Small intestine (tissue), 7 donors: Measurements from ENCODE around the gene SUCO. TPM values are rescaled to one million over a fixed set of nuclear protein-coding genes. Genes with fewer than 3 reads are reported as not detected.
"Not testable (repeated sequence)": the region's sequence is repeated elsewhere in the genome, so short reads cannot be mapped to it uniquely, and the experiment has no call there.

Experiments used
- DNase-seq, 2 donors: peaks; one replicate each; pipeline versions ENCODE4 v3.0.0 to v3.0.0-alpha.2; 2013
- FAIRE-seq: peaks from 2 replicates; lab custom pipeline; 2012; peaks lifted over from hg19 to GRCh38; lab: Jason Lieb, UNC
- H3K27ac ChIP-seq, 3 donors: one replicate each; pipeline ENCODE4 v1.5.1; 2013; ENCODE audit warnings: low read length in 2 of 3, mild to moderate bottlenecking in 2 of 3, control low read depth in 1 of 3, inconsistent platforms in 1 of 3, low read depth in 1 of 3, moderate library complexity in 1 of 3
- H3K27me3 ChIP-seq, 3 donors: one replicate each; pipeline ENCODE4 v1.6.1; 2013; ENCODE audit warnings: low read length in 3 of 3, inconsistent platforms in 1 of 3; ENCODE audit not compliant: control insufficient read depth in 3 of 3, insufficient read depth in 3 of 3
- H3K36me3 ChIP-seq, 3 donors: one replicate each; pipeline ENCODE4 v1.6.1; 2013; ENCODE audit warnings: low read length in 3 of 3, inconsistent platforms in 1 of 3, low read depth in 1 of 3, mild to moderate bottlenecking in 1 of 3, moderate library complexity in 1 of 3; ENCODE audit not compliant: control insufficient read depth in 3 of 3, insufficient read depth in 2 of 3
- H3K4me1 ChIP-seq, 3 donors: one replicate each; pipeline ENCODE4 v1.6.1; 2013; ENCODE audit warnings: low read length in 2 of 3, inconsistent platforms in 1 of 3, low read depth in 1 of 3, mild to moderate bottlenecking in 1 of 3, moderate library complexity in 1 of 3; ENCODE audit not compliant: control insufficient read depth in 3 of 3, insufficient read depth in 2 of 3
- H3K4me3 ChIP-seq, 3 donors: one replicate each; pipeline ENCODE4 v1.5.1; 2013; ENCODE audit warnings: low read length in 3 of 3, control low read depth in 1 of 3, inconsistent platforms in 1 of 3, low read depth in 1 of 3, mild to moderate bottlenecking in 1 of 3, moderate library complexity in 1 of 3
- H3K9me3 ChIP-seq, 2 donors: one replicate each; pipeline ENCODE4 v1.6.1; 2013; ENCODE audit warnings: low read depth in 1 of 2, low read length in 1 of 2; ENCODE audit not compliant: control insufficient read depth in 2 of 2, insufficient read depth in 1 of 2
- WGBS, 3 donors: extraction: QIAGEN DNeasy Blood & Tissue Kit; methylation state at CpG; one replicate each; pipeline ENCODE4 v1.1.7; 2013; 5-methylcytosine and 5-hydroxymethylcytosine counted together
- polyA plus RNA-seq, 4 donors: library from polyadenylated mRNA; stranded (reverse) in 3 of 4; unstranded in 1 of 4; fragments of 200-250 nt in 3 of 4; fragments of 120-200 nt in 1 of 4; gene quantifications; one replicate each; pipeline versions ENCODE4 v1.2.1 to v1.2.3, GENCODE V29; 2013
- donor health status: healthy with polysubstance abuse.
- donor health status: control.
- donor health status: control.
- donor health status: Bipolar disorder and iron deficiency.
- donor health status: healthy.

The SUCO gene
- polyA plus RNA-seq, 4 donors: 11.4 to 46.0 (median 12.5) TPM

DNA sequence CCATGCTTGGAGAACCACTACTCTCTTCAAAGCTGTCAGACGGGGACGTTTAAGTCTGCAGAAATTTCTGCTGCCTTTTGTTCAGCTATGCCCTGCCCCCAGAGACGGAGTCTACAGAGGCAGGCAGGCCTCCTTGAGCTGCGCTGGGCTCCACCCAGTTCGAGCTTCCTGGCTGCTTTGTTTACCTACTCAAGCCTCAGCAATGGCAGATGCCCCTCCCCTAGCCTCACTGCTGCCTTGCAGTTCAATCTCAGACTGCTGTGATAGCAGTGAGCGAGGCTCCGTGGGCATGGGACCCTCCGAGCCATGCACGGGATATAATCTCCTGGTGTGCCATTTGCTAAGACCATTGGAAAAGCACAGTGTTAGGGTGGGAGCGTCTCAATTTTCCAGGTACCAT lies 63.8 kb downstream of the SUCO start:
- DNase-seq, H3K27ac ChIP-seq, H3K27me3 ChIP-seq, FAIRE-seq, H3K4me1 ChIP-seq, H3K4me3 ChIP-seq: not testable (repeated sequence)
- Histone ChIP-seq H3K36me3 (peaks cover 4 to 15% (median 6%) of the 10 kb centered on the region in 3 donors), H3K9me3 (peaks cover 0 to 11% of the 10 kb centered on the region in 2 donors)
- 83 to 85% (median 84%) methylated on average over 9 to 10 of the region's 10 CpGs for WGBS, 3 donors

DNA sequence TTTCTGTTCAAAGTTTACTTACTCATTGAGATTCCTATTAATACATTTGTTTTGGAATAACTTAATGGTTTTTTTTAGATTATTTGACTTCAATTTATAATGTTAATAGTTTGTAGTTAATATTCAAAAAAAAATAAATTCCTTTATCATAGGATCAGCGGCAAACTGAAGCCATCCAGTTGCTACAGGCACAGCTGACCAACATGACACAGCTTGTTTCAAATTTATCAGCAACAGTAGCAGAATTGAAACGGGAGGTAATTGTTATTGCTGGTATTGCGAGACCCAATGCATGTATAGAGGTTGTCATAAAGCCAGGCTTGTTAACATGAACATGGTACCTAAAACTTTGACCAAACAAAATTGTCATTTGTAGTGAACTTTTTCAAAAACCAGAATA lies 67.0 kb downstream of the SUCO start:
- H3K4me1 ChIP-seq: no peaks in the 10 kb centered on the region
- H3K4me3 ChIP-seq: no peak overlapping the region
- no peak for FAIRE-seq
- H3K27ac ChIP-seq: no peak overlapping the region
- DNase-seq: no peak
- peaks cover 0 to 11% of the 10 kb centered on the region in 2 donors for H3K9me3 ChIP-seq
- H3K27me3 ChIP-seq: no peaks in the 10 kb centered on the region
- peaks cover 7 to 15% (median 8%) of the 10 kb centered on the region in 3 donors for H3K36me3 ChIP-seq
- 90 to 92% (median 90%) methylated on average over 3 of the region's 3 CpGs for WGBS, 3 donors

DNA sequence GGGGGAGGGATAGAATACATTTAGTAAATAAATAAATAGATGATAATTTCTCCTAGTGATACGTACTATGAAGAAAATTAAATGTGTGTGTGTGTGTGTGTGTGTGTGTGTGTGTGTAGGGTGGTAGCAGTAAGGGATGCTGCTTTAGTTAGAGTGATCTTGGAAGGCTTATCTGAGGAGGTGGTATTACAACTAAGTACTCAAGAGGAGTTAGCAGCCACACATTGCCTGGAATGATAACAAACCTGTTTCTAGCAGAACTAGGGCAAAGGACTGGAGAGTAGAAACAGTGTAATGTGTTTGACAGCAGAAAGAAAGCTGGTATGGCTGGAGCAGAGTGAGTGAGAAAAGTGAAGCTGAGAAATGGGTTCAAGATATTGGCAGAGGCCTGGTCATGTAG lies 67.7 kb downstream of the SUCO start:
- Histone ChIP-seq H3K4me3 (no peak overlapping the region), H3K27ac (no peak overlapping the region), H3K36me3 (peaks cover 7 to 15% (median 8%) of the 10 kb centered on the region in 3 donors), H3K4me1 (no peaks in the 10 kb centered on the region), H3K27me3 (no peaks in the 10 kb centered on the region), H3K9me3 (peaks cover 0 to 11% of the 10 kb centered on the region in 2 donors)
- DNase-seq: no peak
- WGBS, 3 donors: 92 to 97% (median 94%) methylated on average over 1 of the region's 1 CpG
- no peak for FAIRE-seq

DNA sequence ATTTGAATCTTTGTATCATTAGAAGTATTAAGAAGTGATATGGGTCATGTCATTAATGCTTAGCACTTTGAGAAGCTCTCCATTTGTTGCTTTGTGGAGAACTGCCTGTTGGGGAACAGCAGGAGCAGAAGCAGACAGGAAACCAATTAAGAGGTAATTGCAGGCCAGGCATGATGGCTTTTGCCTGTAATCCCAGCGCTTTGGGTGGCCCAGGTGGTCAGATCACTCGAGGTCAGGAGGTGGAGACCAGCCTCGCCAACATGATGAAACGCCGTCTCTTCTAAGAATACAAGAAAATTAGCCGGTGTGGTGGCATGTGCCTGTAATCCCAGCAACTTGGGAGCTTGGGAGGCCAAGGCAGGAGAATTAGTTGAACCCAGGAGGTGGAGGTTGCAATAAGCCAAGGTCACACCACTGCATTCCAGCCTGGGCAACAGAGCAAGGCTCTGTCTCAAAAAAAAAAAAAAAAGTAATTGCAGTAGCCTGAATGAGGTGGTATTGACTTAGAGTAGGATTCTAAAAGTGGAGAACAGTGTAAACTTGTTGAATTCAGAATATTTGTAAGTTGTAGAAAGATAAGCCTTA lies 68.2 kb downstream of the SUCO start:
- no peak overlapping the region for H3K27ac ChIP-seq
- H3K27me3 ChIP-seq: no peaks in the 10 kb centered on the region
- H3K9me3 ChIP-seq: peaks cover 0 to 10% of the 10 kb centered on the region in 2 donors
- DNase-seq: no peak
- H3K4me3 ChIP-seq: no peak overlapping the region
- H3K36me3 ChIP-seq: peaks cover 7 to 15% (median 8%) of the 10 kb centered on the region in 3 donors
- no peak for FAIRE-seq
- H3K4me1 ChIP-seq: no peaks in the 10 kb centered on the region
- 93 to 97% (median 97%) methylated on average over 6 of the region's 6 CpGs for WGBS, 3 donors

DNA sequence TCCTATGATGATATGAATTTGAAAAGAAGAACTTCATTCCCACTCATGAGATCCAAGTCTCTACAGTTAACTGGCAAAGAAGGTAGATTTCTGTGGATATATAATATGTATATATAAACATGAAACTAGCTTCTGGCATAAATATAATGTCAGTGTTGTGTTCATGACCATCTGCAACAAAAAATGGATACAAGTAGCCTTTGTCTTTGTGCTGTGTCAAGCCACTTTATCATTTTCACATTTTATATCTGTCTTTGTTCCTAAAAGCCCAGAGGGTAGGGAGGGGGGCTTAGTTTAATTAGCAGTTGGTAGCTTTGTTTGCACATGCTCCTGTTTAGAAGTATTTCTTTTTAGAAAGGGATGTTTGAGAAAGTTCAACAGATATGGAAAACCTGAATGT lies 69.8 kb downstream of the SUCO start:
- no peaks in the 10 kb centered on the region for H3K27me3 ChIP-seq
- no peaks in the 10 kb centered on the region for H3K4me1 ChIP-seq
- no peak for FAIRE-seq

DNA sequence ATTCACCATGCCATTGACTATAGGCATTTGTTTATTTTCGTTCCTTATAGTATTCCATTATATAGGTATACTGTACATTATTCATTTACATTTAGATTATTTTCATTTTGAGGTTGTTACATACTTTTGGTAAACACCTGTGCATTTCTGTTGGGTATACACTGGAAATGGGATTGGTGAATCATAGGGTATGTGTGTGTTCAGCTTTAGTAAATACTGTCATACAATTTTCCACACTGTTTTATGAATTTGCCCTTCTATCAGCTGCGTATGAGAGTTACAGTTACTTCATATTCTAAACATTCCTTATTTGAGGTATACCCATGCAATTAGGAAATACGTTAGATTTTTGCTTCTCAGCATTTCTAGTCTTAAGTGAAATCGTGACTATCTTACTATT lies 70.9 kb downstream of the SUCO start:
- no peaks in the 10 kb centered on the region for H3K9me3 ChIP-seq
- H3K27ac ChIP-seq: no peak overlapping the region
- no peak overlapping the region for H3K4me3 ChIP-seq
- H3K27me3 ChIP-seq: no peaks in the 10 kb centered on the region
- peaks cover 4 to 7% (median 4%) of the 10 kb centered on the region in 3 donors for H3K36me3 ChIP-seq
- FAIRE-seq: no peak
- no peaks in the 10 kb centered on the region for H3K4me1 ChIP-seq
- DNase-seq: no peak
- WGBS, 3 donors: 93 to 97% (median 96%) methylated on average over 4 of the region's 4 CpGs

More for the DNA sequence above, 69.8 kb downstream of the SUCO start:
- Histone ChIP-seq H3K4me3 (no peak overlapping the region), H3K27ac (no peak overlapping the region), H3K9me3 (no peaks in the 10 kb centered on the region), H3K36me3 (peaks cover 4 to 7% (median 4%) of the 10 kb centered on the region in 3 donors)
- no peak for DNase-seq

DNA sequence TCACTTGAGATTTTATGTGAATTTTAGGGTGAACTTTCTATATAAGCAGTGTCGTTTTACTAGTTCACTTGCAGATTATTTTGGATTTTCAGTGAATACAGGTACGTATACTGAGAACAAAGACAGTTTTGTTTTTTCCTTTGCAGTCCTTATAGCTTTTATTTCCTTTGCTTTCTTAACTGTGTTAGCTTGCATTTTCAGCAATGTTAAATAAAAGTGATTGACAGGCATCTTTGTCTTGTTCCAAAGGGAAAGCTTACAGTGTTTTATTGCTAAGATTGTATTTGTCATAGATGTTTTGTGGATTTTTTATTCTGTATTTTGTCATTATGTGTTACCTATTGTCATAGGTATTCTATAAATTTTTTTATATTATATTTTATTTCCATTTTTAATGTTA lies 72.7 kb downstream of the SUCO start:
- Histone ChIP-seq H3K27ac (no peak overlapping the region), H3K4me3 (no peak overlapping the region), H3K4me1 (no peaks in the 10 kb centered on the region), H3K36me3 (peaks cover 4 to 9% (median 5%) of the 10 kb centered on the region in 3 donors), H3K27me3 (no peaks in the 10 kb centered on the region), H3K9me3 (no peaks in the 10 kb centered on the region)
- FAIRE-seq (peak; percentile 30), DNase-seq (no peak)
- 88 to 100% (median 99%) methylated on average over 2 of the region's 2 CpGs for WGBS, 3 donors

DNA sequence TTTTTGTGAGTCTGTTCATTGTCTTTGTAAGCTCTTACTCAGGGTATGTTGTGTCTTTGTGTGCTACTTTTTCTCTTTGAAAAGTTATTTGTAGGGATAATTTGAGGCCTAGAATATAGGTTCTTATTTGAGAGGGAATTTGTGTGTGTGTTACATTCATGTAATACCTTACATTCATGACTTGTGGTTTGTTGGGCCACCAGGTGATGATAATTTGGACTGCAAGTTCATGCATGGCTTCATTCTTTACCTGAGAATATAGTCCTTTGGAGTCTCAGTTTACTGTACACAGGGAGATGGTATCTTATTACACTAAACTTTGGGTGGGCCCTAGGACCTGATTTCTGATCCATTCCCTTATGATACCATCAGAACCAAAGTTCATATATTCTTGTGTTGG lies 74.2 kb downstream of the SUCO start:
- no peak for FAIRE-seq
- Histone ChIP-seq H3K9me3 (no peaks in the 10 kb centered on the region), H3K4me3 (no peak overlapping the region), H3K27ac (no peak overlapping the region), H3K27me3 (no peaks in the 10 kb centered on the region), H3K36me3 (peaks cover 0 to 10% (median 3%) of the 10 kb centered on the region in 3 donors), H3K4me1 (no peaks in the 10 kb centered on the region)
- DNase-seq: no peak

DNA sequence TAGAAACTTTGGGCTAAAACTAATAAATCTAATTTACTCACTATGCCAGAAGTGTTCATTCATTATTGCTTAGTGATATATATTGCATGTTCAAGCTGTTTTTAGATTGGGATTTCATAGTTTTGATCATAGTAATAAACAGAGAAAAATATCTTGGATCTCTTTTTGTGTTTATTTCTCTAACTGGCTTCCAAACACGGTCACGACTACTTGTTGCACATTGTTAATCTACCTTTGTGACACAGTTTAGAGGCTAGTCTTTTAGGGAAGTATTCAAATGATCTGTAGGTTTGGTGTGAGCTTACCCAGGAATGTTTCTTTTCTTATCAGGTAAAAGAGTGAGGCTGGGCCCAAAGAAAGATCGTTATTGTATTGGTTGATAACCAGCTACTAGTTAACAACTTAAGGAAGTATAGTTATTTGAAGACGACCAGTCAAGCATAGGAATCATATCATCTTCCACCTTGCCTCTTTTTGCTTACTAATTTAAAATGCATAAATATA lies 75.2 kb downstream of the SUCO start:
- 64 to 69% (median 68%) methylated on average over 4 of the region's 4 CpGs for WGBS, 3 donors
- FAIRE-seq: no peak

More for the DNA sequence above, 75.2 kb downstream of the SUCO start:
- H3K4me1 ChIP-seq: no peaks in the 10 kb centered on the region
- no peaks in the 10 kb centered on the region for H3K27me3 ChIP-seq
- H3K9me3 ChIP-seq: no peaks in the 10 kb centered on the region
- H3K36me3 ChIP-seq: peaks cover 0 to 7% (median 0%) of the 10 kb centered on the region in 3 donors
- H3K4me3 ChIP-seq: no peak overlapping the region
- no peak for DNase-seq
- no peak overlapping the region for H3K27ac ChIP-seq
